Heart right ventricle (tissue), 16 donors: Measurements from ENCODE around the gene UCKL1. TPM values are rescaled to one million over a fixed set of nuclear protein-coding genes. Genes with fewer than 3 reads are reported as not detected.

Source experiments
- ATAC-seq, 8 donors: fragments of 200-7000 bp; cut with Tn5 transposase; one replicate each; pipeline ENCODE4 v1.9.1; 2020; ENCODE audit warnings: mild to moderate bottlenecking in 8 of 8, moderate library complexity in 8 of 8, moderate number of reproducible peaks in 1 of 8
- DNase-seq, 2 donors: peaks; one replicate each; pipeline ENCODE4 v3.0.0-alpha.2; 2020
- H3K27ac ChIP-seq, 10 donors: fragments of 200-600 bp; sonication (generic) in 2 of 10; one replicate each; pipeline versions ENCODE4 v1.5.0 to v1.8.0; 2020 to 2022; ENCODE audit warnings: mild to moderate bottlenecking in 3 of 10
- H3K27me3 ChIP-seq, 7 donors: fragments of 200-600 bp; one replicate each; pipeline ENCODE4 v1.8.0; 2021 to 2022; ENCODE audit warnings: mild to moderate bottlenecking in 2 of 7
- H3K36me3 ChIP-seq, 9 donors: fragments of 200-600 bp; sonication (generic) in 1 of 9; one replicate each; pipeline versions ENCODE4 v1.5.0 to v1.8.0; 2020 to 2022; ENCODE audit warnings: mild to moderate bottlenecking in 2 of 9
- H3K4me1 ChIP-seq, 9 donors: fragments of 200-600 bp; sonication (generic) in 1 of 9; one replicate each; pipeline versions ENCODE4 v1.5.0 to v1.8.0; 2020 to 2022; ENCODE audit warnings: mild to moderate bottlenecking in 4 of 9
- H3K4me3 ChIP-seq, 10 donors: fragments of 200-600 bp; sonication (generic) in 2 of 10; one replicate each; pipeline versions ENCODE4 v1.5.0 to v1.8.0; 2020 to 2022; ENCODE audit warnings: mild to moderate bottlenecking in 7 of 10, moderate library complexity in 2 of 10
- H3K9me3 ChIP-seq, 11 donors: fragments of 200-600 bp in 10 of 11; sonication (generic) in 2 of 11; one replicate each; pipeline versions ENCODE4 v1.5.0 to v1.8.0; 2013 to 2022; ENCODE audit warnings: mild to moderate bottlenecking in 2 of 11, control low read depth in 1 of 11, moderate library complexity in 1 of 11
- CTCF ChIP-seq, 9 donors: fragments of 200-600 bp; sonication (generic) in 2 of 9; IDR thresholded peaks; one replicate each; pipeline versions ENCODE4 v1.5.0 to v1.8.0; 2021 to 2022; ENCODE audit warnings: antibody characterized with exemption in 9 of 9, mild to moderate bottlenecking in 5 of 9, moderate library complexity in 1 of 9
- WGBS, 2 donors: extraction: QIAGEN DNeasy Blood & Tissue Kit; methylation state at CpG; one replicate each; pipeline ENCODE4 v1.1.7; 2013; ENCODE audit warnings: inconsistent platforms in 1 of 2; 5-methylcytosine and 5-hydroxymethylcytosine counted together
- intact Hi-C, 10 donors: fragments of 100-400 bp; cut with DNase I; formaldehyde crosslinking; loops; one replicate each; pipeline versions ENCODE4 v1.11.1 to v1.14.2; 2022
- polyA plus RNA-seq, 2 donors: library from polyadenylated mRNA; stranded (reverse); fragments of 200-250 nt; gene quantifications; one replicate each; pipeline ENCODE4 v1.2.3, GENCODE V29; 2013
- total RNA-seq, 10 donors: library from RNA; stranded (reverse); fragmentation: NEBNext Ultra II Directional in 3 of 10; extraction: Animal tissue kit (Norgen Biotek cat#: 25700) in 3 of 10; gene quantifications; one replicate each; pipeline versions ENCODE4 v1.2.1 to v1.2.4, GENCODE V29; 2021 to 2023
- donor health status: Arrhythmogenic right ventricular cardiomyopathy.
- donor health status: ischemic (EF 13 %, LVEDD 7.1; RV severe dilation, severe dysfunction).
- donor health status: healthy with polysubstance abuse.
- donor health status: DM: no; HTN: yes; CAD: no.
- donor health status: DM: no; HTN: no; CAD: no.
- donor health status: ischemic (EF 25% LVEDD 6.9; RV normal size, moderate dysfunction).
- donor health status: ischemic (EF 25% LVEDD 5.7; RV mildly dilated, moderate dysfunction).
- donor health status: healthy.
- donor health status: DM: yes; HTN: yes; CAD: no.
- donor health status: Ischemic cardiomyopathy.
- donor health status: ischemic (EF 35%, LVEDD 5.7; RV mildly dilated, moderate dysfunction).
- donor health status: nonischemic (EF 11% LVEDD 7.7; RV severe dilation, severe dysfunction).
- donor health status: DM: yes; HTN: yes; CAD: no.
- donor health status: PGD.
- donor health status: ischemic (EF 29% LVEDD 5.4; RV normal size, mild dysfunction).
- donor health status: nonischemic (EF 23%, LVEDD 6.1; RV moderate dilation, normal function).

UCKL1 gene
- total and polyA plus RNA-seq, 12 donors: 27.3 to 130 (median 40.3) TPM

GRCh38 chr20:63957004-63957689 lies 931 bp upstream of the UCKL1 start:
- ATAC-seq: peak; percentile 27 to 57 (median 47)
- Histone ChIP-seq H3K27me3 (no peaks in the 10 kb centered on the region), H3K4me3 (peak overlapping the region in 9 of 10 donors; percentile 43 to 100 (median 95)), H3K36me3 (peaks cover 0 to 31% (median 12%) of the 10 kb centered on the region in 9 donors), H3K4me1 (peaks cover 17 to 54% (median 48%) of the 10 kb centered on the region in 9 donors), H3K9me3 (no peaks in the 10 kb centered on the region), H3K27ac (peak overlapping the region in 9 of 10 donors; percentile 15 to 96 (median 56))
- peak; percentile 61 to 69 for DNase-seq
- peak in 1 of 9 donors; percentile 15 for TF ChIP-seq CTCF (IDR thresholded peaks at IDR 0.05)
- WGBS, 2 donors: 6 to 7% methylated on average over 27 to 28 of the region's 28 CpGs
- intact Hi-C loops: loop anchor here in 2 of 10 donors (5.0 kb wide), 2 partner anchors 60 to 405 kb away; partner anchors contain the start of genes DNAJC5 (in 1 of the 2) and FNDC11 (in 1 of the 2)

GRCh38 chr20:63956664-63957003 lies 418 bp upstream of the UCKL1 start:
- no peak for ATAC-seq
- intact Hi-C loops: loop anchor here in 3 of 10 donors (1.0 to 5.0 kb wide), 3 partner anchors 47 to 404 kb away; partner anchors contain the start of genes DNAJC5 (in 1 of the 3) and FNDC11 (in 1 of the 3)
- peaks cover 22 to 59% (median 53%) of the 10 kb centered on the region in 9 donors for H3K4me1 ChIP-seq

DNA sequence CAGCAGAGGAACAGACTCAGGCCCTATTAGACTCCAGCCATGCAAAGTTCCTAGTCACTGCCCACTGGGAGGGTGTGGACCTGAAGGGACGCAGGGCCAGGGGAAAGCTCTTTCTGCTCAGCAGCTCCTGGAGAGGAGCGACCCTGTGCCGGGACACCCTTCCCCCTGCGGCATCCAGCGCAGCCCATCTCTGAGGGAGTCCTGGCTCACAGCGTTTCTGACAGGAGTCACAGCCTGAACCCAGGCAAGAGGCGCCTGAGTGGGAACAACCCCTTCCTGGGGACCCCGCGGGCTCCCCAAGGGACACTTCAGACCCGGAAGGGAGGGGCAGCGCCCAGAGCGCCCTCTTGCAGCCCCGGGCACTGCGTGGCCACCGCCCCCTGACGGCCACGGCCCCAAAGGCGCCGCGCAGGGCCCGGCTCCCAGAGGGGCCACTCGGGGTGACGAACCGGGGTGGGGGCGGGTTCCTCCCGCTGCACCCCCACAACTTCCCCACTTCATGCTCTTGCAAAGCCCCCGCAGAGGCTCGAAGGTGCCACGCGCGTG lies 862 bp downstream of the UCKL1 start:
- WGBS, 2 donors: 0% methylated on average over 30 to 31 of the region's 31 CpGs
- Histone ChIP-seq H3K4me1 (peaks cover 29 to 72% (median 66%) of the 10 kb centered on the region in 9 donors), H3K36me3 (peaks cover 0 to 17% (median 0%) of the 10 kb centered on the region in 9 donors), H3K4me3 (peak overlapping the region; percentile 76 to 100 (median 96)), H3K9me3 (no peaks in the 10 kb centered on the region), H3K27ac (peak overlapping the region; percentile 92 to 98 (median 96)), H3K27me3 (no peaks in the 10 kb centered on the region)
- peak; percentile 16 to 44 (median 26) for ATAC-seq
- intact Hi-C loops: loop anchor here in 2 of 10 donors (5.0 kb wide), 2 partner anchors 58 to 403 kb away; partner anchors contain the start of genes DNAJC5 (in 1 of the 2) and FNDC11 (in 1 of the 2)
- peak in 1 of 2 donors; percentile 65 for DNase-seq
- TF ChIP-seq CTCF (IDR thresholded peaks at IDR 0.05): peak in 8 of 9 donors; percentile 15 to 70 (median 49)

More at GRCh38 chr20:63956664-63957003, 418 bp upstream of the UCKL1 start:
- Histone ChIP-seq H3K9me3 (no peaks in the 10 kb centered on the region), H3K27me3 (no peaks in the 10 kb centered on the region), H3K27ac (peak overlapping the region in 9 of 10 donors; percentile 15 to 96 (median 56)), H3K4me3 (peak overlapping the region in 9 of 10 donors; percentile 43 to 100 (median 95)), H3K36me3 (peaks cover 0 to 26% (median 7%) of the 10 kb centered on the region in 9 donors)
- no peak for DNase-seq
- TF ChIP-seq CTCF (IDR thresholded peaks at IDR 0.05): no peak
- 0 to 1% methylated on average over 15 of the region's 15 CpGs for WGBS, 2 donors

GRCh38 chr20:63953764-63954429 lies 2.3 kb downstream of the UCKL1 start:
- intact Hi-C loops: no loop called here
- Histone ChIP-seq H3K9me3 (no peaks in the 10 kb centered on the region), H3K36me3 (peaks cover 0 to 5% (median 0%) of the 10 kb centered on the region in 9 donors), H3K27me3 (no peaks in the 10 kb centered on the region), H3K4me3 (peak overlapping the region in 5 of 10 donors; percentile 3 to 100 (median 86)), H3K4me1 (peaks cover 30 to 86% (median 81%) of the 10 kb centered on the region in 9 donors), H3K27ac (peak overlapping the region in 8 of 10 donors; percentile 17 to 98 (median 95))
- DNase-seq (no peak), ATAC-seq (no peak)
- TF ChIP-seq CTCF (IDR thresholded peaks at IDR 0.05): no peak
- 47 to 52% methylated on average over 13 of the region's 13 CpGs for WGBS, 2 donors
